Measurements from ENCODE around the gene OR1K1.
"Not testable (repeated sequence)": the region's sequence is repeated elsewhere in the genome, so short reads cannot be mapped to it uniquely, and the experiment has no call there.

OR1K1 gene

GRCh38 chr9:122821278-122821943 lies 21.5 kb downstream of the OR1K1 start:
- no peak for TF ChIP-seq CTCF (conservative IDR thresholded peaks at IDR 0.05; ENCODE audit: low read depth, low read length)
- no peak overlapping the region for H3K4me3 ChIP-seq (ENCODE audit: low read depth, low read length)
- DNase-seq (ENCODE audit: low read depth): peak; percentile 90

GRCh38 chr9:122822056-122822455 lies 22.1 kb downstream of the OR1K1 start:
- no peak for TF ChIP-seq CTCF (conservative IDR thresholded peaks at IDR 0.05; ENCODE audit: low read depth, low read length)
- no peak overlapping the region for H3K4me3 ChIP-seq (ENCODE audit: low read depth, low read length)
- DNase-seq (ENCODE audit: low read depth): no peak

- no peak for DNase-seq (ENCODE audit: low read depth)
- no peak overlapping the region for H3K4me3 ChIP-seq (ENCODE audit: low read depth, low read length)
- no peak for TF ChIP-seq CTCF (conservative IDR thresholded peaks at IDR 0.05; ENCODE audit: low read depth, low read length)
These were observed 23.0 kb downstream of the OR1K1 start for GRCh38 chr9:122822938-122823337.

- DNase-seq (ENCODE audit: low read depth): peak; percentile 68
- TF ChIP-seq CTCF (conservative IDR thresholded peaks at IDR 0.05; ENCODE audit: low read depth, low read length): peak; percentile 12
- H3K4me3 ChIP-seq (ENCODE audit: low read depth, low read length): peak overlapping the region; percentile 99
These were observed 27.8 kb downstream of the OR1K1 start for GRCh38 chr9:122827761-122828093.

- not testable (repeated sequence) for DNase-seq (ENCODE audit: low read depth)
- peak overlapping the region; percentile 99 for H3K4me3 ChIP-seq (ENCODE audit: low read depth, low read length)
These were observed 29.0 kb downstream of the OR1K1 start for GRCh38 chr9:122828965-122829284.

GRCh38 chr9:122832194-122832593 lies 32.3 kb downstream of the OR1K1 start:
- DNase-seq (ENCODE audit: low read depth): no peak

GRCh38 chr9:122835313-122835731 lies 35.4 kb downstream of the OR1K1 start:
- TF ChIP-seq CTCF (conservative IDR thresholded peaks at IDR 0.05; ENCODE audit: low read depth, low read length): peak; percentile 12
- DNase-seq (ENCODE audit: low read depth): no peak
- no peak overlapping the region for H3K4me3 ChIP-seq (ENCODE audit: low read depth, low read length)

More at GRCh38 chr9:122832194-122832593, 32.3 kb downstream of the OR1K1 start:
- H3K4me3 ChIP-seq (ENCODE audit: low read depth, low read length): no peak overlapping the region
- TF ChIP-seq CTCF (conservative IDR thresholded peaks at IDR 0.05; ENCODE audit: low read depth, low read length): no peak

All from choroid plexus epithelial cell (primary cell).